Fibroblast of lung (primary cell): ENCODE measurements around the gene TYSND1. TPM values are rescaled to one million over a fixed set of nuclear protein-coding genes. Genes with fewer than 3 reads are reported as not detected.
"Not testable (repeated sequence)": the region's sequence is repeated elsewhere in the genome, so short reads cannot be mapped to it uniquely, and the experiment has no call there.

Source experiments
- DNase-seq, 2 donors: peaks; one replicate each; pipeline versions ENCODE4 v3.0.0 to v3.0.0-alpha.2; 2010; ENCODE audit warnings: low read depth in 2 of 2
- H2AFZ ChIP-seq: 2 replicates; pipeline ENCODE4 v1.5.1; 2012; ENCODE audit warnings: low read length, control low read depth, inconsistent platforms
- H3K27ac ChIP-seq: 2 replicates; pipeline ENCODE4 v1.5.1; 2011; ENCODE audit warnings: low read length, control low read depth; ENCODE audit not compliant: insufficient read depth
- H3K27me3 ChIP-seq: 2 replicates; pipeline ENCODE4 v1.5.1; 2011; ENCODE audit warnings: mild to moderate bottlenecking, low read length; ENCODE audit not compliant: control insufficient read depth, insufficient read depth
- H3K36me3 ChIP-seq: 2 replicates; pipeline ENCODE4 v1.5.1; 2011; ENCODE audit warnings: low read length; ENCODE audit not compliant: control insufficient read depth, insufficient read depth
- H3K4me1 ChIP-seq: 2 replicates; pipeline ENCODE4 v1.5.1; 2011; ENCODE audit warnings: low read length; ENCODE audit not compliant: control insufficient read depth, insufficient read depth; ENCODE audit errors: extremely low read depth
- H3K4me2 ChIP-seq: 2 replicates; pipeline ENCODE4 v1.5.1; 2011; ENCODE audit warnings: low read length, control low read depth; ENCODE audit not compliant: insufficient read depth; ENCODE audit errors: extremely low read depth
- H3K4me3 ChIP-seq, 4 experiments: fragments of 200-600 bp in 1 of 4; sonication (generic) in 1 of 4; replicated peaks in 1 of 4; 2 replicates each; pipeline ENCODE4 v1.5.1; 2011 to 2016; ENCODE audit warnings: low read length in 4 of 4, low read depth in 3 of 4, mild to moderate bottlenecking in 3 of 4, control low read depth in 2 of 4, inconsistent platforms in 1 of 4, mixed read lengths in 1 of 4; ENCODE audit not compliant: insufficient read depth in 1 of 4; ENCODE audit errors: control extremely low read depth in 1 of 4
- H3K79me2 ChIP-seq: 2 replicates; pipeline ENCODE4 v1.5.1; 2012; ENCODE audit warnings: mild to moderate bottlenecking, low read length, inconsistent platforms; ENCODE audit not compliant: control insufficient read depth, insufficient read depth
- H3K9ac ChIP-seq: 2 replicates; pipeline ENCODE4 v1.5.1; 2011; ENCODE audit warnings: mild to moderate bottlenecking, low read length, control low read depth; ENCODE audit not compliant: insufficient read depth
- H3K9me3 ChIP-seq: 2 replicates; pipeline ENCODE4 v1.5.1; 2012; ENCODE audit warnings: low read depth, low read length; ENCODE audit not compliant: control insufficient read depth, insufficient read depth
- H4K20me1 ChIP-seq: 2 replicates; pipeline ENCODE4 v1.5.1; 2011; ENCODE audit warnings: low read length; ENCODE audit not compliant: control insufficient read depth, insufficient read depth; ENCODE audit errors: extremely low read depth
- EZH2 ChIP-seq: IDR thresholded peaks from 2 replicates; pipeline ENCODE4 v1.5.1; 2012; ENCODE audit warnings: low read length, control low read depth, mild to moderate bottlenecking; ENCODE audit errors: missing control alignments
- polyA plus RNA-seq, 2 donors: library from polyadenylated mRNA; depleted of rRNA in 1 of 2; stranded (reverse) in 1 of 2; unstranded in 1 of 2; fragments of >200 nt; gene quantifications; 2 replicates each; pipeline ENCODE4 v1.2.1, GENCODE V29; 2011 to 2012; ENCODE audit warnings: missing spikeins in 1 of 2
- total RNA-seq: library from RNA; depleted of rRNA; stranded (reverse); fragments of >200 nt; gene quantifications from 2 replicates; pipeline ENCODE4 v1.2.1, GENCODE V29; 2014
- TF ChIP-seq, protein P1 (sequence below), 2 donors: IDR thresholded peaks in 1 of 2; conservative IDR thresholded peaks in 1 of 2; 1 replicate in 1 of 2; 2 replicates in 1 of 2; pipeline ENCODE4 v1.5.1; 2011 to 2012; ENCODE audit warnings: low read length in 2 of 2, control low read depth in 1 of 2, inconsistent platforms in 1 of 2, low read depth in 1 of 2, mild to moderate bottlenecking in 1 of 2

TYSND1 gene
- total and polyA plus RNA-seq, 2 donors (not counting 1 experiment from before 2014, with no cell fraction given) = 2.4 to 15.5 TPM

DNA sequence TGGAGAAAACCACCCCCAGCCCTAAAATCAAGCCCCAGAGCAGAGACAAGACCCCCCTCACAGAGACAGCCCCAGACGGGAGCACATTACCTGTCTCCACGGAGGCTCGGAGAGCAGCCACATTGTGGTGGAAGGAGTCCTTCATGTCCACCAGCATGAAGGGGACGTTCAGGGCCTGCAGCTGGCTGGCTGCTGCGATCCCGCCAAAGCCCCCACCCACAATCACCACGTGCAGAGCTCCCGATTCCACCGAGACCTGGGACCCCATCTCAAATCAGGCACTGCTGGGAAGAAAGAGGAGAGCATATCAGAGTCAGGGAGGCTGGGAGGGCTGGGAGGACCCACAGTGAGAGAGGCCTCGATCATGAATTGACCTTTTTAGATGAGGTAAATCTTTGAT lies 22.7 kb downstream of the TYSND1 start:
- peaks cover 5% of the 10 kb centered on the region for H3K36me3 ChIP-seq
- H3K4me2 ChIP-seq = no peak overlapping the region
- DNase-seq = no peak
- no peaks in the 10 kb centered on the region for H3K4me1 ChIP-seq
- TF ChIP-seq, protein P1, sequence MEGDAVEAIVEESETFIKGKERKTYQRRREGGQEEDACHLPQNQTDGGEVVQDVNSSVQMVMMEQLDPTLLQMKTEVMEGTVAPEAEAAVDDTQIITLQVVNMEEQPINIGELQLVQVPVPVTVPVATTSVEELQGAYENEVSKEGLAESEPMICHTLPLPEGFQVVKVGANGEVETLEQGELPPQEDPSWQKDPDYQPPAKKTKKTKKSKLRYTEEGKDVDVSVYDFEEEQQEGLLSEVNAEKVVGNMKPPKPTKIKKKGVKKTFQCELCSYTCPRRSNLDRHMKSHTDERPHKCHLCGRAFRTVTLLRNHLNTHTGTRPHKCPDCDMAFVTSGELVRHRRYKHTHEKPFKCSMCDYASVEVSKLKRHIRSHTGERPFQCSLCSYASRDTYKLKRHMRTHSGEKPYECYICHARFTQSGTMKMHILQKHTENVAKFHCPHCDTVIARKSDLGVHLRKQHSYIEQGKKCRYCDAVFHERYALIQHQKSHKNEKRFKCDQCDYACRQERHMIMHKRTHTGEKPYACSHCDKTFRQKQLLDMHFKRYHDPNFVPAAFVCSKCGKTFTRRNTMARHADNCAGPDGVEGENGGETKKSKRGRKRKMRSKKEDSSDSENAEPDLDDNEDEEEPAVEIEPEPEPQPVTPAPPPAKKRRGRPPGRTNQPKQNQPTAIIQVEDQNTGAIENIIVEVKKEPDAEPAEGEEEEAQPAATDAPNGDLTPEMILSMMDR (conservative IDR thresholded peaks at IDR 0.05 in 1 of 2, IDR thresholded peaks at IDR 0.05 in 1 of 2; ENCODE audit: low read depth in 1 of 2, low read length in 2 of 2) = no peak
- TF ChIP-seq EZH2 = no peak
- no peaks in the 10 kb centered on the region for H3K27me3 ChIP-seq
- H2AFZ ChIP-seq = no peak overlapping the region
- H3K79me2 ChIP-seq = no peaks in the 10 kb centered on the region
- no peaks in the 10 kb centered on the region for H4K20me1 ChIP-seq
- H3K27ac ChIP-seq = no peak overlapping the region
- H3K9ac ChIP-seq = no peak overlapping the region
- H3K4me3 ChIP-seq = no peak overlapping the region
- no peaks in the 10 kb centered on the region for H3K9me3 ChIP-seq

DNA sequence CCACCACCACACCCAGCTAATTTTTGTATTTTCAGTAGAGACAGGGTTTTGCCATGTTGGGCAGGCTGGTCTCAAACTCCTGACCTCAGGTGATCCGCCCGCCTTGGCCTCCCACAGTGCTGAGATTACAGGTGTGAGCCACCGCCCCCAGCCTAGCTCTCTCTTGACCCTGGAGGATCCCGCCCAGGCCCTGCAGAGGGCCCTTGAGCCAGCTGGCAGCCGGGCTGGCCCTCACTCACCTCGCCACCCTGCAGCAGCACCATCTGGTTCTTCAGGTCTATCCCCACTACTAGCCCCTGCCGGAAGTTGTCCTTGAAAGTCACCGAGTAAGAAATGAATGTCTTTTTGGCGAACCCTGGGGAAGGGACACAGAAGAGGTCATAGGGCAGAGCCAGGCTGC lies 23.3 kb downstream of the TYSND1 start:
- not testable (repeated sequence) for H3K4me2 ChIP-seq, H3K36me3 ChIP-seq, H2AFZ ChIP-seq, H3K4me1 ChIP-seq, H3K27me3 ChIP-seq, H3K27ac ChIP-seq, H4K20me1 ChIP-seq, H3K79me2 ChIP-seq, H3K4me3 ChIP-seq, H3K9me3 ChIP-seq, H3K9ac ChIP-seq, DNase-seq

DNA sequence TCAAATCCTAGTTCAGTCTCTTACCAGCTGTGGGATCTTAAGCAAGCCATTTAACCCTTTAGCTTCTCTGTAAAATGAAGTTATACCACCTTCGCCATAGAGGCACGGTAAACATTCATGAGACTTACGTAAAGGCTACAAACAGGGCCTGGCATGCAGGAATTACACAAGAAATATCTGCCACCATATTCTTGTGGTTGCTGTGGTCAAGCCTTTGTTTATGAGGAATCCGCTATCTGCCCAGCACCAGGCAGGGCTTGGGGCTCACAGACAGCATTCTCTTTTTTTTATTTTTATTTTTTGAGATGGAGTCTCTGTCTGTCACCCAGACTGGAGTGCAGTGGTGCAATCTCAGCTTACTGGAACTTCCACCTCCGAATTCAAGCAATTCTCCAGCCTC lies 23.8 kb downstream of the TYSND1 start:
- no peak overlapping the region for H2AFZ ChIP-seq
- peaks cover 5% of the 10 kb centered on the region for H3K36me3 ChIP-seq
- no peak overlapping the region for H3K4me2 ChIP-seq
- no peak overlapping the region for H3K27ac ChIP-seq
- H4K20me1 ChIP-seq = no peaks in the 10 kb centered on the region
- no peaks in the 10 kb centered on the region for H3K9me3 ChIP-seq
- H3K4me1 ChIP-seq = no peaks in the 10 kb centered on the region
- no peaks in the 10 kb centered on the region for H3K79me2 ChIP-seq
- no peak overlapping the region for H3K9ac ChIP-seq
- peak; percentile 8 to 41 for DNase-seq
- no peaks in the 10 kb centered on the region for H3K27me3 ChIP-seq
- H3K4me3 ChIP-seq = no peak overlapping the region
- TF ChIP-seq, protein P1 (conservative IDR thresholded peaks at IDR 0.05 in 1 of 2, IDR thresholded peaks at IDR 0.05 in 1 of 2; ENCODE audit: low read depth in 1 of 2, low read length in 2 of 2) = no peak
- TF ChIP-seq EZH2 = no peak
